Right lobe of liver (tissue), 6 donors: ENCODE measurements around the gene CCR4. TPM values are rescaled to one million over a fixed set of nuclear protein-coding genes. Genes with fewer than 3 reads are reported as not detected.
A peak's percentile ranks its signal among the peaks of the same experiment; 100 is the strongest.
"Not testable (repeated sequence)": the region's sequence is repeated elsewhere in the genome, so short reads cannot be mapped to it uniquely, and the experiment has no call there.

Experiments used
- ATAC-seq, 4 donors: fragments of 200-7000 bp; cut with Tn5 transposase; one replicate each; pipeline ENCODE4 v1.9.1; 2020; ENCODE audit warnings: mild to moderate bottlenecking in 4 of 4, moderate library complexity in 4 of 4
- DNase-seq, 3 donors: peaks; one replicate each; pipeline ENCODE4 v3.0.0-alpha.2; 2020
- H3K27ac ChIP-seq, 3 donors: fragments of 200-600 bp; one replicate each; pipeline ENCODE4 v1.8.0; 2022
- H3K27me3 ChIP-seq, 2 donors: fragments of 200-600 bp; one replicate each; pipeline ENCODE4 v1.8.0; 2022
- H3K36me3 ChIP-seq, 4 donors: fragments of 200-600 bp; sonication (generic) in 1 of 4; one replicate each; pipeline versions ENCODE4 v1.5.1 to v1.8.0; 2017 to 2022; ENCODE audit warnings: control low read depth in 1 of 4
- H3K4me1 ChIP-seq, 4 donors: fragments of 200-600 bp; sonication (generic) in 1 of 4; one replicate each; pipeline versions ENCODE4 v1.5.1 to v1.8.0; 2017 to 2022; ENCODE audit warnings: control low read depth in 1 of 4
- H3K4me3 ChIP-seq, 3 donors: fragments of 200-600 bp; one replicate each; pipeline ENCODE4 v1.8.0; 2022
- H3K9me3 ChIP-seq, 4 donors: fragments of 200-600 bp; sonication (generic) in 1 of 4; one replicate each; pipeline versions ENCODE4 v1.5.1 to v1.8.0; 2017 to 2022; ENCODE audit warnings: control low read depth in 1 of 4
- CTCF ChIP-seq, 4 donors: fragments of 200-600 bp in 3 of 4; fragments of 450-650 bp in 1 of 4; IDR thresholded peaks; one replicate each; pipeline versions ENCODE4 v1.5.1 to v1.8.0; 2016 to 2022; ENCODE audit warnings: antibody characterized with exemption in 4 of 4, mild to moderate bottlenecking in 2 of 4
- POLR2A ChIP-seq: fragments of 450-650 bp; IDR thresholded peaks from one replicate; pipeline ENCODE4 v1.6.1; 2017; ENCODE audit warnings: antibody characterized with exemption, mild to moderate bottlenecking
- WGBS: methylation state at CpG from one replicate; pipeline ENCODE4 v1.1.6; 2018; ENCODE audit warnings: low coverage, low lambda C conversion rate; ENCODE audit not compliant: insufficient coverage; ENCODE audit errors: missing lambda C conversion rate; 5-methylcytosine and 5-hydroxymethylcytosine counted together
- intact Hi-C, 2 donors: fragments of 100-400 bp; cut with DNase I; formaldehyde crosslinking; loops; one replicate each; pipeline versions ENCODE4 v1.11.2 to v1.14.1; 2022
- long read RNA-seq: library from polyadenylated mRNA; unstranded; transcript quantifications from one replicate; pipeline ENCODE4 v2.0.0, GENCODE V29; 2019
- total RNA-seq, 6 experiments: library from RNA; depleted of rRNA in 2 of 6; stranded (reverse); fragments of >200 nt in 2 of 6; fragmentation: NEBNext Ultra II Directional in 3 of 6; extraction: Animal tissue kit (Norgen Biotek cat#: 25700) in 3 of 6; gene quantifications; one replicate each; pipeline versions ENCODE4 v1.1.0 to v1.2.4, GENCODE V29; 2016 to 2023
- donor health status: DM: no; HTN: yes; CAD: no.
- donor health status: DM: no; HTN: no; CAD: no.
- donor health status: DM: no; HTN: no; CAD: no.
- donor health status: DM: no; HTN: yes; CAD: no.
- donor health status: DM: no; HTN: yes; CAD: no.

Gene CCR4
- under 1 TPM; 0.06 to 0.23 (median 0.11) TPM for total RNA-seq
- long read RNA-seq: 0 reads

DNA sequence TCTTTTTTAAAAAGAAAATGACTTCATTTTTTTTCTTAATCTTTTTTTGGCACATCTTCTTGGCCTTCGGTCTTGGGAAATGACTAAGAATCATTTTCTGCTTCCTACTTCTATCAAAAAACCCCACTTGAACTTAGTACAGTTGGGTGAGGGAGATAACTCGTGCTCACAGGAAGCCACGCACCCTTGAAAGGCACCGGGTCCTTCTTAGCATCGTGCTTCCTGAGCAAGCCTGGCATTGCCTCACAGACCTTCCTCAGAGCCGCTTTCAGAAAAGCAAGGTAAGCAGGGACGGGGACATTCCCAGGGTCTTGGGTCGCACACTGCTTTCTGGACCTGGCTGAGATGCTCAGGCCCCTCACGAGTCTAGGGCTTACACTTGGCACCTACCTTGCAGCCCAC lies at the start of gene CCR4:
Gene CCR4, plus strand, starts transcription at position 235 of the 402 bp plus-strand sequence. CDS start 1,779 bp downstream, outside the sequence.
- Histone ChIP-seq H3K9me3 (no peaks in the 10 kb centered on the region), H3K27me3 (no peaks in the 10 kb centered on the region), H3K4me3 (no peak within 1 kb of the TSS), H3K27ac (no peak within 1 kb of the TSS), H3K36me3 (no peaks in the 10 kb centered on the region), H3K4me1 (no peaks in the 10 kb centered on the region)
- no peak for TF ChIP-seq POLR2A
- TF ChIP-seq CTCF (IDR thresholded peaks at IDR 0.05): no peak
- DNase-seq (no peak), ATAC-seq (peak; percentile 28 to 59 (median 34))
- intact Hi-C loops: loop anchor here (10.0 kb wide), 1 partner anchor 123 kb away; no protein-coding TSS in a partner anchor
- 45% methylated on average over 9 of the region's 9 CpGs for WGBS

DNA sequence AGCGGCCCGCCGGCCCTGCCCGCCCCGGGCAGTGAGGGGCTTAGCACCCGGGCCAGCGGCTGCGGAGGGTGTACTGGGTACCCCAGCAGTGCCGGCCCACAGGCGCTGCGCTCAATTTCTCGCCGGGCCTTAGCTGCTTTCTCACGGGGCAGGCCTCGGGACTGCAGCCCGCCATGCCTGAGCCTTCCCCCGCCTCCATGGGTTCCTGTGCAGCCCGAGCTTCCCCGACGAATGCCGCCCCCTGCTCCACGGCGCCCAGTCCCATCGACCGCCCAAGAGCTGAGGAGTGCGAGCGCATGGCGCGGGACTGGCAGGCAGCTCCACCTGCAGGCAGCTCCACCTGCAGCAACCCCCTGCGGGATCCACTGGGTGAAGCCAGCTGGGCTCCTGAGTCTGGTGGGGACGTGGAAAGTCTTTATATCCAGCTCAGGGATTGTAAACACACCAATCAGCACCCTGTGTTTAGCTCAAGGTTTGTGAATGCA lies 48.5 kb upstream of the CCR4 start:
- peak overlapping the region; percentile 26 to 47 (median 31) for H3K4me3 ChIP-seq
- not testable (repeated sequence) for H3K27ac ChIP-seq
- peak in 3 of 4 donors; percentile 29 to 50 (median 35) for TF ChIP-seq CTCF (IDR thresholded peaks at IDR 0.05)

DNA sequence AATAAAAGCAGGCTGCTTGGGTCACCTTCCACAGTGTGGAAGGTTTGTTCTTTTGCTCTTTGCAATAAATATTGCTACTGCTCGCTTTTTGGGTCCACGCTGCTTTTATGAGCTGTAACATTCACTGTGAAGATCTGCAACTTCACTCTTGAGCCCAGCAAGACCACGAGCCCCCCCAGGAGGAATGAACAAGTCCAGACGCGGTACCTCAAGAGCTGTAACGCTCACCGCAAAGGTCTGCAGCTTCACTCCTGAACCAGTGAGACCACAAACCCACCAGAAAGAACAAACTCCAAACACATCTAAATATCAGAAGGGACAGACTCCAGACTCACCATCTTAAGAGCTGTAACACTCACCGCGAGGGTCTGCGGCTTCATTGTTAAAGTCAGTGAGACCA lies 47.5 kb upstream of the CCR4 start:
- Histone ChIP-seq H3K27me3 (peaks cover 0 to 10% of the 10 kb centered on the region in 2 donors), H3K9me3 (no peaks in the 10 kb centered on the region), H3K27ac (no peak overlapping the region), H3K4me1 (peaks cover 0 to 3% (median 0%) of the 10 kb centered on the region in 4 donors), H3K36me3 (no peaks in the 10 kb centered on the region), H3K4me3 (no peak overlapping the region)
- DNase-seq (no peak), ATAC-seq (no peak)
- TF ChIP-seq CTCF (IDR thresholded peaks at IDR 0.05) (no peak), POLR2A (no peak)
- 88% methylated on average over 7 of the region's 10 CpGs for WGBS
- intact Hi-C loops: no loop called here

More for the DNA sequence above, 48.5 kb upstream of the CCR4 start:
- H3K4me1 ChIP-seq, H3K9me3 ChIP-seq, intact Hi-C loops, H3K36me3 ChIP-seq, H3K27me3 ChIP-seq: not testable (repeated sequence)
- DNase-seq: peak; percentile 52 to 61 (median 55)
- ATAC-seq: peak; percentile 46 to 75 (median 65)
- 40% methylated on average over 3 of the region's 31 CpGs for WGBS

- no peaks in the 10 kb centered on the region for H3K9me3 ChIP-seq
- H3K36me3 ChIP-seq: no peaks in the 10 kb centered on the region
- no peak overlapping the region for H3K4me3 ChIP-seq
- intact Hi-C loops: no loop called here
- DNase-seq: no peak
- TF ChIP-seq POLR2A (no peak), CTCF (IDR thresholded peaks at IDR 0.05) (no peak)
- H3K4me1 ChIP-seq: no peaks in the 10 kb centered on the region
- no peaks in the 10 kb centered on the region for H3K27me3 ChIP-seq
- no peak overlapping the region for H3K27ac ChIP-seq
- ATAC-seq: no peak
- WGBS: 30% methylated on average over 2 of the region's 3 CpGs
Measured at GRCh38 chr3:32909999-32910398, 41.4 kb upstream of the CCR4 start.
